ENCODE results near the gene COL6A3. TPM values are rescaled to one million over a fixed set of nuclear protein-coding genes. Genes with fewer than 3 reads are reported as not detected.

Gene COL6A3
- total RNA-seq, 1 donor from 2014 or later, result 0.02 TPM

GRCh38 chr2:237434866-237435311, 20.9 kb upstream of the COL6A3 start:
- Mint-ChIP-seq H3K27me3 (peaks cover 19% of the 10 kb centered on the region), H3K4me3 (peak overlapping the region; percentile 44), H3K4me1 (peaks cover 19% of the 10 kb centered on the region), H3K27ac (no peak overlapping the region), H3K36me3 (ENCODE audit: low read depth) (no peaks in the 10 kb centered on the region), H3K9me3 (peaks cover 2% of the 10 kb centered on the region)
- no peak for TF ChIP-seq CTCF (IDR thresholded peaks at IDR 0.05)
- DNase-seq (no peak), ATAC-seq (ENCODE audit: low read depth) (peak; percentile 45)
- POLR2A ChIA-PET, result no interaction called here
- CTCF ChIA-PET, result no interaction called here
- intact Hi-C loops (cut with micrococcal nuclease), result no loop called here

GRCh38 chr2:237433920-237434676, 20.1 kb upstream of the COL6A3 start:
- DNase-seq, result no peak
- Mint-ChIP-seq H3K27me3 (peaks cover 19% of the 10 kb centered on the region), H3K36me3 (ENCODE audit: low read depth) (no peaks in the 10 kb centered on the region), H3K9me3 (no peaks in the 10 kb centered on the region), H3K4me3 (no peak overlapping the region), H3K27ac (no peak overlapping the region), H3K4me1 (peaks cover 19% of the 10 kb centered on the region)
- ChIA-PET CTCF (no interaction called here), POLR2A (no interaction called here)
- no peak for TF ChIP-seq CTCF (IDR thresholded peaks at IDR 0.05)
- intact Hi-C loops (cut with micrococcal nuclease), result no loop called here
- no peak for ATAC-seq (ENCODE audit: low read depth)

GRCh38 chr2:237432484-237433092, 18.6 kb upstream of the COL6A3 start:
- H3K9me3 Mint-ChIP-seq, result no peaks in the 10 kb centered on the region
- H3K4me3 Mint-ChIP-seq, result peak overlapping the region; percentile 28
- no peak for TF ChIP-seq CTCF (IDR thresholded peaks at IDR 0.05)
- H3K27me3 Mint-ChIP-seq, result peaks cover 19% of the 10 kb centered on the region
- intact Hi-C loops (cut with micrococcal nuclease), result no loop called here
- ChIA-PET POLR2A (no interaction called here), CTCF (no interaction called here)
- DNase-seq (no peak), ATAC-seq (ENCODE audit: low read depth) (no peak)
- no peak overlapping the region for H3K27ac Mint-ChIP-seq
- H3K36me3 Mint-ChIP-seq (ENCODE audit: low read depth), result no peaks in the 10 kb centered on the region
- H3K4me1 Mint-ChIP-seq, result peaks cover 19% of the 10 kb centered on the region

GRCh38 chr2:237431837-237432236, 17.9 kb upstream of the COL6A3 start:
- intact Hi-C loops (cut with micrococcal nuclease), result no loop called here
- CTCF ChIA-PET, result no interaction called here
- H3K4me3 Mint-ChIP-seq, result no peak overlapping the region
- ATAC-seq (ENCODE audit: low read depth) (no peak), DNase-seq (no peak)
- no peaks in the 10 kb centered on the region for H3K36me3 Mint-ChIP-seq (ENCODE audit: low read depth)
- TF ChIP-seq CTCF (IDR thresholded peaks at IDR 0.05), result no peak
- peaks cover 19% of the 10 kb centered on the region for H3K4me1 Mint-ChIP-seq
- POLR2A ChIA-PET, result no interaction called here
- H3K27ac Mint-ChIP-seq, result no peak overlapping the region
- H3K9me3 Mint-ChIP-seq, result no peaks in the 10 kb centered on the region
- peaks cover 16% of the 10 kb centered on the region for H3K27me3 Mint-ChIP-seq

- POLR2A ChIA-PET, result no interaction called here
Observed at GRCh38 chr2:237431372-237431771, 17.4 kb upstream of the COL6A3 start.

More at GRCh38 chr2:237431372-237431771, 17.4 kb upstream of the COL6A3 start:
- Mint-ChIP-seq H3K4me1 (peaks cover 19% of the 10 kb centered on the region), H3K27ac (no peak overlapping the region), H3K4me3 (no peak overlapping the region), H3K27me3 (peaks cover 18% of the 10 kb centered on the region), H3K36me3 (ENCODE audit: low read depth) (no peaks in the 10 kb centered on the region), H3K9me3 (no peaks in the 10 kb centered on the region)
- TF ChIP-seq CTCF (IDR thresholded peaks at IDR 0.05), result no peak
- ATAC-seq (ENCODE audit: low read depth) (no peak), DNase-seq (no peak)
- intact Hi-C loops (cut with micrococcal nuclease), result no loop called here
- CTCF ChIA-PET, result no interaction called here
